Naive thymus-derived CD8-positive, alpha-beta T cell (primary cell): ENCODE data around the gene VSIG8. TPM values are rescaled to one million over a fixed set of nuclear protein-coding genes. Genes with fewer than 3 reads are reported as not detected.
"Not testable (repeated sequence)": the region's sequence is repeated elsewhere in the genome, so short reads cannot be mapped to it uniquely, and the experiment has no call there.

Experiments used
- ATAC-seq, 2 donors: fragments of 150-1000 bp; cut with Tn5 transposase in 1 of 2; sonication (Bioruptor Pico), chemical (Tn5 transposase) in 1 of 2; 1 replicate in 1 of 2; 2 replicates in 1 of 2; pipeline ENCODE4 v1.10.0; 2021; ENCODE audit warnings: mild to moderate bottlenecking in 2 of 2, moderate library complexity in 2 of 2
- POLR2A ChIA-PET: fragments of 350-600 bp; sonication (Branson Sonifier 250); formaldehyde crosslinking; loops from one replicate; lab custom pipeline; 2021; ENCODE audit warnings: antibody characterized with exemption; lab: Charles Lee
- DNase-seq, 10 donors: peaks; one replicate each; pipeline versions ENCODE4 v3.0.0 to v3.0.0-alpha.2; 2020 to 2022
- H3K27ac Mint-ChIP-seq, 10 donors: one replicate each; pipeline ENCODE4 v1.8.0; 2020 to 2022; ENCODE audit warnings: mild to moderate bottlenecking in 10 of 10, mixed read lengths in 10 of 10, moderate library complexity in 4 of 10, inconsistent platforms in 1 of 10
- H3K27me3 Mint-ChIP-seq, 5 donors: one replicate each; pipeline ENCODE4 v1.8.0; 2021 to 2022; ENCODE audit warnings: mixed read lengths in 5 of 5
- H3K36me3 Mint-ChIP-seq, 3 donors: one replicate each; pipeline ENCODE4 v1.8.0; 2020 to 2022; ENCODE audit warnings: mixed read lengths in 3 of 3, mild to moderate bottlenecking in 2 of 3, inconsistent platforms in 1 of 3
- H3K4me1 Mint-ChIP-seq, 4 donors: one replicate each; pipeline ENCODE4 v1.8.0; 2021 to 2022; ENCODE audit warnings: mixed read lengths in 4 of 4
- H3K4me3 Mint-ChIP-seq, 10 donors: one replicate each; pipeline ENCODE4 v1.8.0; 2020 to 2022; ENCODE audit warnings: mild to moderate bottlenecking in 10 of 10, mixed read lengths in 10 of 10, moderate library complexity in 6 of 10, inconsistent platforms in 1 of 10
- H3K9me3 Mint-ChIP-seq, 9 donors: one replicate each; pipeline ENCODE4 v1.8.0; 2020 to 2022; ENCODE audit warnings: mixed read lengths in 9 of 9, mild to moderate bottlenecking in 3 of 9, inconsistent platforms in 1 of 9, moderate library complexity in 1 of 9
- polyA plus RNA-seq, 3 donors: library from polyadenylated mRNA; unstranded; fragments of 300-500 nt; fragmentation: Illumina TruSeq; gene quantifications; one replicate each; pipeline ENCODE4 v1.2.3, GENCODE V29; 2021
- total RNA-seq, 8 experiments: library from RNA in 2 of 8; stranded (reverse) in 2 of 8; gene quantifications; one replicate each; pipeline ENCODE4 v1.2.3 and lab custom pipeline; 2021 to 2026

Gene VSIG8
- total RNA-seq (not detected), polyA plus RNA-seq (not detected), total RNA-seq (lab: John Stamatoyannopoulos, UW) (0 to 0.17 (median 0) reads per million in 6 experiments)

DNA sequence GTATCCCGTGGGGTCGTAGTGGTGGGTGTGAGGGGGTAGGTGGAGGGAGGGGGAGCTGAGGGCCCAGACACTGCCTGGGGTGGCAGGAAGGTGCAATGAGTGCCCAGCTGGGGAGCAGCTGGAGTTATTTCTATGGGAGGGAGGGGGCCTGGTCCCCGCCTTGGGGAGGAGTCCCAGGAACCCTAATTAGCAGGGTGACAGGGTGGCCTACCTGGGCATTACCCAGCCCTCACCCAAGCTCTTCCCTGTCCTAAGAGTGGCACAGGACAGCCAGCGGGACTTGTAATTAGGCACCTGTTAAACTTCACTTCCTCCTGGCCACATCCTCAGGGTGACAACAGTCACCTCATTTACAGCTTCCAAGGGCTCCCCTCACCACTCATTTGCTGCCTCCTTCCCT is at the start of gene VSIG8:
Gene VSIG8 (minus strand): TSS at position 101 of the 400 bp plus-strand sequence. CDS start 136 bp downstream, outside the sequence.
- Mint-ChIP-seq H3K9me3 (no peaks in the 10 kb centered on the region), H3K4me1 (peaks cover 11 to 20% (median 15%) of the 10 kb centered on the region in 4 donors), H3K36me3 (peaks cover 0 to 3% (median 0%) of the 10 kb centered on the region in 3 donors), H3K4me3 (no peak within 1 kb of the TSS), H3K27me3 (peaks cover 0 to 14% (median 0%) of the 10 kb centered on the region in 5 donors), H3K27ac (peak within 1 kb of the TSS in 1 of 10 donors; percentile 66)
- no peak for DNase-seq
- no peak for ATAC-seq
- POLR2A ChIA-PET: no interaction called here

- Mint-ChIP-seq H3K36me3 (peaks cover 0 to 11% (median 0%) of the 10 kb centered on the region in 3 donors), H3K9me3 (no peaks in the 10 kb centered on the region), H3K4me3 (peak overlapping the region; percentile 46 to 82 (median 71)), H3K4me1 (peaks cover 46 to 87% (median 74%) of the 10 kb centered on the region in 4 donors), H3K27ac (peak overlapping the region; percentile 96 to 99 (median 98)), H3K27me3 (no peaks in the 10 kb centered on the region)
- DNase-seq (peak in 1 of 10 donors; percentile 14), ATAC-seq (no peak)
- POLR2A ChIA-PET: interaction anchor here (1.5 kb wide), 1 partner anchor 25 kb away, joined by 4 read pairs; no protein-coding TSS in a partner anchor
Measured at GRCh38 chr1:159911326-159912070, 49.0 kb upstream of the VSIG8 start.

DNA sequence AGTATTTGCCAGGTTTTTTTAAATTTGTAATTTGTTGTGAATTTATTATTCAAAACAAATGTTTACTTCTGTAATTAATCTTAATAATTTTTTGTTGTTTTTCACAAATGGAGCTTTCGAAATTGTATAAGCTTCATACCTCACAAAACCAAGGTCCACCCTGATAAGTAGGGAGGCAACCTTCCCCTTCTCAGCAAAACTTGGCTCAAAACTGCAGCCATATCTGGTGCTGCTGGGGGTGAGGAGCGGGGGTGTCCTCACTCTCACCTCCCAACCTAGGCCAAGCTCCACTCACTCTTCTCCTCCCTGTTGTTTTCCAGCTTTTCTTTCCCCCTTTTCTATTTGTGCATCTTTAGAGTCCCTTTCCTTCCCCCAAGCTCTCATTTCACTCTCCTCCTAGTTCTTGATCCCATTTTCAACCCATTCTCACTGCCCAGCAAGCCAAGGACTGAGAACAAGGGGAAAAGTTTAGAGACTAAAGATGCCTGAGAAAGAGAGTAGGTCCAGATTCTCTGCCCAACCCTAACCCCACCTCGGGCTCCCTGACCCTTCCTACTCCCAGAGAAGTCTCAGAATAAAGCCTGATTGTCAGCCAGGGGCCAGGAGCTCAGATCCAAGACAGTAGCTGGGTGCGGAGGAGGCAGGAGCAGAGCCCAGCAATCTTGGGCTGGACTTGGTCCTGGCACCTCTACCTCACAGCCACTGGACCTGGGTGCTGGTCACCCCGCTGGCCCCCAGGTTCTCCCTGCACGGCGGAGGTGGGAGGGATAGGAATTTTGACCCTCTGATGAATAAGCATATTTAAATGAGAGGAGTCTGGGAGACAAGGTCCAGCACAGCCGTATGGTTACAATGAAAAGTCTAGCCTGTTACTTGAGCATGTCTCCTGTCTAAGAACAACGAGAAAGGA is 45.8 kb upstream of the VSIG8 start:
- no peak for DNase-seq
- ATAC-seq: no peak
- H3K9me3 Mint-ChIP-seq: peaks cover 0 to 5% (median 0%) of the 10 kb centered on the region in 9 donors
- H3K36me3 Mint-ChIP-seq: no peaks in the 10 kb centered on the region
- POLR2A ChIA-PET: interaction anchor here (4.2 kb wide), 1 partner anchor 16 kb away, joined by 20 read pairs; the partner anchor contains the start of gene TAGLN2
- peaks cover 30 to 56% (median 54%) of the 10 kb centered on the region in 4 donors for H3K4me1 Mint-ChIP-seq
- no peaks in the 10 kb centered on the region for H3K27me3 Mint-ChIP-seq
- H3K4me3 Mint-ChIP-seq: no peak overlapping the region
- peak overlapping the region; percentile 56 to 94 (median 76) for H3K27ac Mint-ChIP-seq

GRCh38 chr1:159906960-159907359 is 44.5 kb upstream of the VSIG8 start:
- POLR2A ChIA-PET: interaction anchor here (0.8 to 4.2 kb wide), 2 partner anchors 15 to 18 kb away, joined by 3 to 20 read pairs; partner anchors contain the start of gene TAGLN2
- H3K9me3 Mint-ChIP-seq: peaks cover 0 to 5% (median 0%) of the 10 kb centered on the region in 9 donors
- H3K4me1 Mint-ChIP-seq: peaks cover 25 to 42% (median 41%) of the 10 kb centered on the region in 4 donors
- ATAC-seq (no peak), DNase-seq (no peak)
- H3K27me3 Mint-ChIP-seq: no peaks in the 10 kb centered on the region
- H3K27ac Mint-ChIP-seq: peak overlapping the region in 8 of 10 donors; percentile 11 to 87 (median 75)
- no peak overlapping the region for H3K4me3 Mint-ChIP-seq
- H3K36me3 Mint-ChIP-seq: no peaks in the 10 kb centered on the region

DNA sequence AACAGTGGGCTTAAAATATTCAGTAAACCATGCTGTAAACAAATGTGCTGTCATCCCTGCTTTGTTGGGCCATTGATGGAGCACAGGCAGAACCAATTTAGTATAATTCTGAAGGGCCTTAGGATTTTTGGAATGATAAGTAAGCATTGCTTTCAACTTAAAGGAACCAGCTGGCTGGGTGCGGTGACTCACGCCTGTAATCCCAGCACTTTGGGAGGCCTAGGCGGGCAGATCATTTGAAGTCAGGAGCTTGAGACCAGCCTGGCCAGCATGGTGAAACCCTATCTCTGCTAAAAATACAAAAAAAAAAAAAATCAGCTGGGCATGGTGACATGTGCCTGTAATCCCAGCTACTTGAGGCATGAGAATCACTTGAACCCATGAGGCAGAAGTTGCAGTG is 41.6 kb upstream of the VSIG8 start:
- H3K4me3 Mint-ChIP-seq, POLR2A ChIA-PET, DNase-seq, H3K27me3 Mint-ChIP-seq, H3K36me3 Mint-ChIP-seq, H3K27ac Mint-ChIP-seq, ATAC-seq, H3K9me3 Mint-ChIP-seq: not testable (repeated sequence)
- peaks cover 13 to 19% (median 16%) of the 10 kb centered on the region in 4 donors for H3K4me1 Mint-ChIP-seq

DNA sequence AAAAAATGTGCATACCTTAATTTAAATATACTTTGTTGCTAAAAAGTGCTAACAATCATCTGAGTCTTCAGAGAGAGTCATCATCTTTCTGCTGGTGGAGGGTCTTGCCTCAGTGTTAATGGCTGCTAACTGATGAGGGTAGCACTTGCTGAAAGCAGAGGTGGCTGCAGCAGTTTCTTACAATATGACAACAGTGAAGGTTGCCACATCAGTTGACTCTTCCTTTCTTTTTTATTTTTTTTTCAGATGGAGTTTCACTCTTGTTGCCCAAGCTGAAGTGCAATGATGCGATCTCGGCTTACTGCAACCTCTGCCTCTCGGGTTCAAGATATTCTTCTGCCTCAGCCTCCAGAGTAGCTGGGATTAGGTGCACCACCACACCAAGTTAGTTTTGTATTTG is 40.1 kb upstream of the VSIG8 start:
- no peak overlapping the region for H3K27ac Mint-ChIP-seq
- no peak for ATAC-seq
- POLR2A ChIA-PET: no interaction called here
- no peaks in the 10 kb centered on the region for H3K27me3 Mint-ChIP-seq
- no peak overlapping the region for H3K4me3 Mint-ChIP-seq
- DNase-seq: no peak
- peaks cover 9 to 18% (median 14%) of the 10 kb centered on the region in 4 donors for H3K4me1 Mint-ChIP-seq
- H3K36me3 Mint-ChIP-seq: no peaks in the 10 kb centered on the region
- peaks cover 0 to 5% (median 0%) of the 10 kb centered on the region in 9 donors for H3K9me3 Mint-ChIP-seq

DNA sequence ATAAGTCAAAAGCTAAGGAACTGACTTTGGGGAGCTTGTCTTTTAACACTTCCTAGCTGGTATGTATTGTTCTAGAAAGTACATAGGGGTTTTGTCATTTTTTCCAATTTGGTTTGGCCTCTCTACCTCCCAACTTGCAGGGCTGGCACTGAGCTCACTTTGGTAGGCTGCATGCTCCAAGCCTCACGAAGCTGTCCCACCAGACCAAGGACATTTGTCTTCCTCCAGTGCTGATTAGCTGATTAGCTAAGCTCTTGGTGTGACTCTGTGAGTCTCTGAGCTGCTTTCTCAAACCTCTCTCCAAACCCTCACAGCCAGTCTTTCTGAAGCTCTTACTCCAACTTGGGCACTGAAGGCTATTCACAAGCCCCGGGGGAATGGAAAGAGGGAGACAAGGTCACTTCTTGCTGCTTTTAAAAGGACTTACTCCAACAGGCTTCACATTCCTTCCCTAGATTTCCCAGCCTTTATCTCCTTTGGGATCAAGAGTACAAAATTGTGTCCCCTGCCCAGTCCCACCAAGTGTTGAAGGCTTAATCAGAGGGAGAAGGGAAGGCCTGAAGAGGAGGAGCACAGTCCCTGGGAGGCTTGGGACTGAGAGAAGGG is 38.4 kb upstream of the VSIG8 start:
- Mint-ChIP-seq H3K9me3 (peaks cover 0 to 5% (median 0%) of the 10 kb centered on the region in 9 donors), H3K36me3 (no peaks in the 10 kb centered on the region), H3K4me3 (no peak overlapping the region), H3K27me3 (no peaks in the 10 kb centered on the region), H3K27ac (peak overlapping the region in 1 of 10 donors; percentile 28), H3K4me1 (peaks cover 0 to 13% (median 9%) of the 10 kb centered on the region in 4 donors)
- no peak for DNase-seq
- POLR2A ChIA-PET: interaction anchor here (0.9 to 1.1 kb wide), 2 partner anchors 11 to 25 kb away, joined by 3 to 6 read pairs; partner anchors contain the start of gene TAGLN2
- ATAC-seq: no peak

- H3K27me3 Mint-ChIP-seq: no peaks in the 10 kb centered on the region
- DNase-seq (no peak), ATAC-seq (no peak)
- H3K9me3 Mint-ChIP-seq: peaks cover 0 to 5% (median 0%) of the 10 kb centered on the region in 9 donors
- peaks cover 0 to 13% (median 9%) of the 10 kb centered on the region in 4 donors for H3K4me1 Mint-ChIP-seq
- POLR2A ChIA-PET: interaction anchor here (0.9 to 1.1 kb wide), 2 partner anchors 10 to 25 kb away, joined by 3 to 6 read pairs; partner anchors contain the start of gene TAGLN2
- no peaks in the 10 kb centered on the region for H3K36me3 Mint-ChIP-seq
- H3K4me3 Mint-ChIP-seq: no peak within 1 kb of the TSS
- H3K27ac Mint-ChIP-seq: peak within 1 kb of the TSS in 4 of 10 donors; percentile 56 to 80 (median 70)
Measured at GRCh38 chr1:159900086-159900680, 37.7 kb upstream of the VSIG8 start, which contains the start of gene CFAP45. Gene CFAP45 (minus strand): TSS chr1:159900165. CDS start chr1:159900098, 67 bp downstream.

GRCh38 chr1:159899634-159900033 is 37.2 kb upstream of the VSIG8 start:
- DNase-seq, H3K9me3 Mint-ChIP-seq, POLR2A ChIA-PET, H3K36me3 Mint-ChIP-seq, ATAC-seq, H3K27me3 Mint-ChIP-seq, H3K4me3 Mint-ChIP-seq: not testable (repeated sequence)
- peak overlapping the region in 3 of 10 donors; percentile 41 to 80 (median 56) for H3K27ac Mint-ChIP-seq
- peaks cover 0 to 13% (median 9%) of the 10 kb centered on the region in 4 donors for H3K4me1 Mint-ChIP-seq

- DNase-seq: no peak
- H3K36me3 Mint-ChIP-seq: no peaks in the 10 kb centered on the region
- peak in 1 of 2 donors; percentile 27 for ATAC-seq
Measured at GRCh38 chr1:159898527-159898926, 36.1 kb upstream of the VSIG8 start.

DNA sequence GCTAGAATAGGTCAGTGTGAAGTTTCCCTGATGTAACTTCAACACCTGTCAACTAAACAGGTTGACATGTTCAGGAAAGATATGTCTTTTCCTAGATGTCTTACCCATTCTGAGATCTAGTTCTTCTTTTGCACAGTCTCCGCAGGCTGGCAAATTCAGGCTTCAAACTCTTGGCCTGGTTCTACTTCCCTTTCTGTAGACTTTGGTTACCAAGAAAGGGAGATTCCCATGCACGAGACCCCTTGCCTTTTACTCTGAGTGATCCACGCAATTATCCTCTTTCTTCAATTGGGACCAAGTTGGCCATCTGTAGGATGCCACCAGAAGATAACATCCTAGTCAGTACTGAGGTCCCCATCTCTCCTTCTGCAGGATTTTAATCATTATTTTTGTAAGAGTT is 35.5 kb upstream of the VSIG8 start:
- H3K4me1 Mint-ChIP-seq: peaks cover 0 to 13% (median 10%) of the 10 kb centered on the region in 4 donors
- H3K4me3 Mint-ChIP-seq: no peak overlapping the region
- POLR2A ChIA-PET: no interaction called here
- DNase-seq: no peak
- no peaks in the 10 kb centered on the region for H3K27me3 Mint-ChIP-seq
- H3K36me3 Mint-ChIP-seq: no peaks in the 10 kb centered on the region
- no peaks in the 10 kb centered on the region for H3K9me3 Mint-ChIP-seq
- no peak for ATAC-seq
- H3K27ac Mint-ChIP-seq: peak overlapping the region in 1 of 10 donors; percentile 35

More at GRCh38 chr1:159898527-159898926, 36.1 kb upstream of the VSIG8 start:
- peak overlapping the region in 1 of 10 donors; percentile 74 for H3K27ac Mint-ChIP-seq
- H3K27me3 Mint-ChIP-seq: no peaks in the 10 kb centered on the region
- H3K9me3 Mint-ChIP-seq: peaks cover 0 to under 1% (median 0%) of the 10 kb centered on the region in 9 donors
- H3K4me1 Mint-ChIP-seq: peaks cover 0 to 13% (median 9%) of the 10 kb centered on the region in 4 donors
- POLR2A ChIA-PET: no interaction called here
- no peak overlapping the region for H3K4me3 Mint-ChIP-seq
